Measurements from ENCODE around the gene TMEM198. TPM values are rescaled to one million over a fixed set of nuclear protein-coding genes. Genes with fewer than 3 reads are reported as not detected.

TMEM198 gene, protein sequence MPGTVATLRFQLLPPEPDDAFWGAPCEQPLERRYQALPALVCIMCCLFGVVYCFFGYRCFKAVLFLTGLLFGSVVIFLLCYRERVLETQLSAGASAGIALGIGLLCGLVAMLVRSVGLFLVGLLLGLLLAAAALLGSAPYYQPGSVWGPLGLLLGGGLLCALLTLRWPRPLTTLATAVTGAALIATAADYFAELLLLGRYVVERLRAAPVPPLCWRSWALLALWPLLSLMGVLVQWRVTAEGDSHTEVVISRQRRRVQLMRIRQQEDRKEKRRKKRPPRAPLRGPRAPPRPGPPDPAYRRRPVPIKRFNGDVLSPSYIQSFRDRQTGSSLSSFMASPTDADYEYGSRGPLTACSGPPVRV
- not detected in 2 replicates for total RNA-seq

DNA sequence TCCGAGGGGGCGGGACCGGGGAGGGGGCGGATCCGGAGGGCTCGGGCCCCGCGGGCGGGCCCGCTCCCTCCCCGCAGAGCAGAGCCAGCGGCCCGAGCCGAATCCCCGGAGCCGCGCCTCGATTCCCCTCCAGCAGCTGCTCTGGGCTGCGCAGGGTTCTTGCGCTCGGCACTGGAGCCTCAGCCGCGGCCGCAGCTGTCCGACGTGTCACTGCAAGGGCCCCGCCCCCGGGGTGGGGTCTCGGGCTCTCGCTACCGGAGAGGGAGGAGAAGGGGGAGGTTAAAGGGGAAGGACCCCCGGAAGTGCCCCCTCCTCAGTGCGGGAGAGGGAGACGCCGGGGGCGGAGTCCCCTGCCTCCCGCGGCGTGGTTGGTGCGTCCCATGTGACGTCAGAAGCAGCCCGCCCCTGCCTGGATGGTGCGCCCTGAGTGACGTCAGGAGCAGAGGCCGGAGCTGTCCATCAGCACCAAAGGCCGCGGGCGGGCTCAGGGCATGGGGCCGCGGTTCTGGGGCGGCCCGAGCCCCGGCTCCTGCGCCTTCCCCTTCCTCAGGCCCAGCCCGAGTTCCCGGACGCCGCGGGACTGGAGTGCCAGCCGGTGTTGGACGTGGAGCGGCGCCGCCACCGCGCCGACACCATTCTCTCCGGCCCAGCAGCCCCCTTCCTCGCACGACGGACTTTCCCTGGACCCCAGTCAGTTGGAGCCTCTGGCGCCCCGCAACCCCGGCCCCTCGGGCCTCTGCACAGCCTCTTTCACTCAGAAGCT, at the start of gene TMEM198, which contains the start of gene CHPF:
Gene TMEM198 (plus strand): TSS at position 433 of the 763 bp plus-strand sequence. CDS start 700 bp downstream, outside the sequence.
Gene CHPF (minus strand): TSS at position 214 of the 763 bp plus-strand sequence. CDS start 271 bp downstream, outside the sequence.

GRCh38 chr2:219498280-219499057, 45.4 kb upstream of the TMEM198 start, which contains the start of gene GMPPA:
GMPPA (plus strand) TSS chr2:219498891; CDS start chr2:219499976, 1,085 bp downstream.

DNA sequence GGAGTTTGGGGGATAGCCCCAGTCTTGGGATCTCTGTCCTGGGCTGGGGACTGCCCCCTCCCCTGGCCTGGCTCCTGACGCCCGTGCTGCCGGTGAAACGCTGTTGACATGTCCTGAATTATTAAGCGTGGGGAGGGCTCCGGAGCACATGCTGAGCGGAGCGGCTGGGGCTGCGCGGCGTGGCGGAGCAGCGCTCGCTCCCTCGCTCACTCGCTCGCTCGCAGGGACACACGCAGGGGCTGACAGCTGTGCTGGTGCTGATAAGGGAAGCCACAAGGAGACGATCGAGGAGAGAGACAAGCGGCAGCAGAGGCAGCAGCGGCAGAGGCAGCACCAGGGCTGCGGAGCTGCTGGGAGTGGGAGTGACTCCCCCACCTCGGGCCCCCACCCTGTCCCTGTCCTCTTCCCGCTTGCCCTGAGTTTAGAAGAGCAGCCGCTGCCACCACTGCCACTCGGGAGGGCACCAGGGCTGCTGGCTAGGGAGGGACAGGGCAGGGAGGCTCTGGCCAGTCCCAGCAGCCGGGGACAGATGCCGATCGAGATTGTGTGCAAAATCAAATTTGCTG, 29.5 kb upstream of the TMEM198 start, which contains the start of gene ASIC4:
Gene ASIC4 (plus strand): TSS at position 287 of the 566 bp plus-strand sequence. CDS start 243 bp downstream, at position 530.

DNA sequence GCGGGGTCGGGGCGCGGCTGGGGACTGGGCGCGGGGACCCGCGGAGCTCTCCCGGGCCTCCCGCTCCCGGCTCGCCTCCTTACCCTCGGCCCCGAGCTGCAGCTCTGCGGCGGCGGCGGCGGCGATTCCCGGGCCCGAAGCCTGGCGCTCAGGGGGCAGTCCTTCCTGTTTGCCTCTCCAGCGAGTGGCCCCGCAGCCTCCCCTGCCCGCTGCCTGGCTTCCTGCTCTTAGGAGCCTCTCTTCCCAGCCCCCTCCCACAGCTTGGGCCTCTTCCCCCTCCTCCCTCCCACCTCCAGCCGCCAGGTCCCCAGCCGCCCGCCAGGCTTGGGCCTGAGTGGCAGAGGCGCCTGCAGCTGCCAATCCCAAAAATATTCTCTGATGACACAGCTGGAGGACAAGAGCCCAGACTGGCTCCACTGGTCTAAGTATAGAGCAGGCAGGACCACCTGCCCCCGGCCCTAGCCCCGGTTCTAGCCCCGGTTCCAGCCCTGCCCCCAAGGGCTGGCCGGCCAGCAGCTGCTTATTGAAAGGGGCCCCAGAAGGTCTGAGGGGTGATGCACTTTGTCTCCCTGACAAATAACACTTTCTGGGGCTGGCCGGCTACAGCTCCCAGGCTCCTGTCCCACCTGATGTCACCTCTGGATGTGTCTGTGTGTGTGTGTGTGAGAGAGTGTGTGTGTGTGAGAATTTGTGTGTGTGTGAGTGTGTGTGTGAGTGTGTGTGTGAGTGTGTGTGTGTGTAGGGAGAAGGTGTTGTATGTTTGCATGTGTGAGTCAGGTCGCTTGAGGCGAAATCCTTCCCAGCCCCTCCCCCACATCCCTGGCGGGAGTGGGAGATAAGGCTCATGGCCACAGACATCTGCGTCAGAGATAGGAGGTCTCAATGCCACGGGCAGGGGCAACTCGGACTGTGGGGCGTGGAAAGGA, 27.7 kb downstream of the TMEM198 start, which contains the start of gene OBSL1:
Gene OBSL1 (minus strand): TSS at position 229 of the 926 bp plus-strand sequence. CDS start 307 bp downstream, outside the sequence.

DNA sequence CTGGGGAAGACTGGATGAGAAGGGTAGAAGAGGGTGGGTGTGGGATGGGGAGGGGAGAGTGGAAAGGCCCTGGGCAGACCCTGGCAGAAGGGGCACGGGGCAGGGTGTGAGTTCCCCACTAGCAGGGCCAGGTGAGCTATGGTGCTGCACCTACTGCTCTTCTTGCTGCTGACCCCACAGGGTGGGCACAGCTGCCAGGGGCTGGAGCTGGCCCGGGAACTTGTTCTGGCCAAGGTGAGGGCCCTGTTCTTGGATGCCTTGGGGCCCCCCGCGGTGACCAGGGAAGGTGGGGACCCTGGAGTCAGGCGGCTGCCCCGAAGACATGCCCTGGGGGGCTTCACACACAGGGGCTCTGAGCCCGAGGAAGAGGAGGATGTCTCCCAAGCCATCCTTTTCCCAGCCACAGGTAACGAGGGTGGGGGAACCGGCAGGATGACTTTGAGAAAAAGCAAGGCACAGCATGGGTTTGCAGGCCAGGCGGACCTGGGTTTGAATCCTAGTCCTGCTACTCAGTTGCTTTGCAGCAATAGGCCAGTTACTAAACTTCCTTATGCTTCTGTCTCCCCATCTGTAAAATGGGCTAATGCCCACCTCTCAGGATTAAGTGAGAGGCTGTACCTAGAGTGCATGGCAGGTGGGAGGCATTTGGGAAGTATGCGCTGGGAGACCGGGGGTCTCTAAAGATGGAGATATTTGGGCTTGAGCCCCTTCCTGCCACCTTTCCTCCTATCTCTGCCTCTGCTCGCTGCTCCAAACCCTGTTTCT, 28.6 kb downstream of the TMEM198 start, which contains the start of gene INHA:
Gene INHA (plus strand): TSS at position 74 of the 765 bp plus-strand sequence. CDS start 65 bp downstream, at position 139.

DNA sequence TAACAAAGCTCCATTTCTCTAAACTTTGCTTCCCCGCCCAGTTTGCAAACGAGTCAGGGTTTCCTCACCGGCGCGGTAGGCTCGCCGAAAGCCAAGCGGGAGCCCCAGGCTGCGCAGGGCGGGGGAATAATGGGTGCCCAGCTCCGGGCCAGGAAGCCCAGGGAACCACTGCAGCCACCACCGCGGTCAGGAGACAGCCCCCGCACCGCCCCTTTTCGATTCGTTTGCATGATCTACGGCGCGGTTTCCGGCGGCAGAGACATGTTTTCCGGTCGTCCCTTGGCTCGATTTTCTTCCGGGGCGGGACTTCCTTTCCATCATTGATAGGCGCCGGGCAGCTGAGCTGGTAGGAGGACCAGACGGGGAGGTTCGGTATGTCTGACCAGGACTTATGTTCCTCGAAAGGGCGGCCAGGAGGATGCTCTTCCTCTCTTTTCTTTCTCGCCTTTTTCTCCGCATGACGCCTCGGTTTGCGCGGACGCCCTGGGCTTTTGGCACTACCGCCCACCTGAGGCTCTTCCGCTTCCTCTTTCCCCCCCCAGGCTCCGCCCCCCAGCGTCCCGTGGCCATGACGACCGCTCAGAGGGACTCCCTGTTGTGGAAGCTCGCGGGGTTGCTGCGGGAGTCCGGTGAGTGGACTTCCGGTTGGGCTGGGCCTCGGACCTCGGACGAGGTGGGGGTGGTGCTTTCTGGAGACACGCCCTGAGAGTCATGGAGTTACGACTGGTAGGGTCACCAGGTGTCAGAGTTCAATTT, 53.9 kb downstream of the TMEM198 start, which contains the start of gene STK11IP:
Gene STK11IP (plus strand): TSS at position 306 of the 756 bp plus-strand sequence. CDS start 263 bp downstream, at position 569.

Other genes starting within 250 kb of the TMEM198 start
- gene PTPRN, start 234.6 kb upstream of the TMEM198 start, total RNA-seq, result 0.16 TPM in 1 of 2 replicates, not detected in the other
- gene RESP18, start 211.3 kb upstream of the TMEM198 start, total RNA-seq, result not detected in 2 replicates
- 40.3 and 51.7 TPM in 2 replicates for gene DNPEP, start 156.1 kb upstream of the TMEM198 start, total RNA-seq
- gene DES, start 125.7 kb upstream of the TMEM198 start, total RNA-seq, result not detected in 2 replicates
- gene SPEG, start 109.2 kb upstream of the TMEM198 start, total RNA-seq, result 0.44 and 0.65 TPM in 2 replicates
- gene GMPPA, start 45.1 kb upstream of the TMEM198 start, total RNA-seq, result 27.0 and 28.9 TPM in 2 replicates
- gene ASIC4, start 29.5 kb upstream of the TMEM198 start, total RNA-seq, result not detected in 2 replicates
- gene CHPF, start 219 bp upstream of the TMEM198 start, total RNA-seq, result 1.3 and 2.9 TPM in 2 replicates
- gene OBSL1, start 27.5 kb downstream of the TMEM198 start, total RNA-seq, result 13.9 and 33.5 TPM in 2 replicates
- gene INHA, start 28.3 kb downstream of the TMEM198 start, total RNA-seq, result not detected in 2 replicates
- 7.8 and 10.7 TPM in 2 replicates for gene STK11IP, start 53.8 kb downstream of the TMEM198 start, total RNA-seq
- gene SLC4A3, start 83.6 kb downstream of the TMEM198 start, total RNA-seq, result under 0.01 and 0.25 TPM in 2 replicates